Measurements from ENCODE around the gene RNF169. TPM values are rescaled to one million over a fixed set of nuclear protein-coding genes. Genes with fewer than 3 reads are reported as not detected.

RNF169 gene
- total RNA-seq, 4 donors from 2014 or later, result 24.1 to 30.2 (median 27.5) TPM

DNA sequence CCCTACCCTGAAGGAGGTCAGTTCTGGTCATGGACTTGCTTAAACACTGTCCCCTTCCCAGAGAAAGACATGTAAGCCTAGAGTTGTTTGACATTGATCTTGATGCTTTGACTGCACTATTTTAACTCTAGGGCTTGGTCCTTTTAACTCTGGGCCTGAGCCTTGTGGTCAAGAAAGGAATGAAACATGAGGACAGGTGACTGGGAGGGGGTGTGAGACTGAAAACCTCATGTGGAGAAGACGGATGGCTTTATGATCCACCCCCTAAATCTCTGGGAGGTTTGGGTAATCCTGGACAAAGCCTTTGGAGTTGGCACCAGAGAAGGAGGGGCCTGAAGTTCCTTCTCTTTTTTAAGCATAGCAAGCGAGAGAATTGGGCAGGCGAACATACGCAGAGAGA, 35.0 kb upstream of the RNF169 start:
- Histone ChIP-seq H3K4me3 (replicated peaks in 1 of 3) (no peak overlapping the region), H3K27ac (no peak overlapping the region), H3K36me3 (no peaks in the 10 kb centered on the region), H3K9me3 (no peaks in the 10 kb centered on the region), H3K27me3 (no peaks in the 10 kb centered on the region), H3K4me1 (peaks cover 10 to 13% of the 10 kb centered on the region in 2 donors)
- TF ChIP-seq POLR2A (IDR thresholded peaks at IDR 0.05), result no peak
- TF ChIP-seq, protein P1, sequence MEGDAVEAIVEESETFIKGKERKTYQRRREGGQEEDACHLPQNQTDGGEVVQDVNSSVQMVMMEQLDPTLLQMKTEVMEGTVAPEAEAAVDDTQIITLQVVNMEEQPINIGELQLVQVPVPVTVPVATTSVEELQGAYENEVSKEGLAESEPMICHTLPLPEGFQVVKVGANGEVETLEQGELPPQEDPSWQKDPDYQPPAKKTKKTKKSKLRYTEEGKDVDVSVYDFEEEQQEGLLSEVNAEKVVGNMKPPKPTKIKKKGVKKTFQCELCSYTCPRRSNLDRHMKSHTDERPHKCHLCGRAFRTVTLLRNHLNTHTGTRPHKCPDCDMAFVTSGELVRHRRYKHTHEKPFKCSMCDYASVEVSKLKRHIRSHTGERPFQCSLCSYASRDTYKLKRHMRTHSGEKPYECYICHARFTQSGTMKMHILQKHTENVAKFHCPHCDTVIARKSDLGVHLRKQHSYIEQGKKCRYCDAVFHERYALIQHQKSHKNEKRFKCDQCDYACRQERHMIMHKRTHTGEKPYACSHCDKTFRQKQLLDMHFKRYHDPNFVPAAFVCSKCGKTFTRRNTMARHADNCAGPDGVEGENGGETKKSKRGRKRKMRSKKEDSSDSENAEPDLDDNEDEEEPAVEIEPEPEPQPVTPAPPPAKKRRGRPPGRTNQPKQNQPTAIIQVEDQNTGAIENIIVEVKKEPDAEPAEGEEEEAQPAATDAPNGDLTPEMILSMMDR (IDR thresholded peaks at IDR 0.05), result no peak
- 83 to 84% methylated on average over 4 of the region's 4 CpGs for WGBS, 2 donors
- intact Hi-C loops (cut with DNase I), result no loop called here
- DNase-seq, result no peak

DNA sequence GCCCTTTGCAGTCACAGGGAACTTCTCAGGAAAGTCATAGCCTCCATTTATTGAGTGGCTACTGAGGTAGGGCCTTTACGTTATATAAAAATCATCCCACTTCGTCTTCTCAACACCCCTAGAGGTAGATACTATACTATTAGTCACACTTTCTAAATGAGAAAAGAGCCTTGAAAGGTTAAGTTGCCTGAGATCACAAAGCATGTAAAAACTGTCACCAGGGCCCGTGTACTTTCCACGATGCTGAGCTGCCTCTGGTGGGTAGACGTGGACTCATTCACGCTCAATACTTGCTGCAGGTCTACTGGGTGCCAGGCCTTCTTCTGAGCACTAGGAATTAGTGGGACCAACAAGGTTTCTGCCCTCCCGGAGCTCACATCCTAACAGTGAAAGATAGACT, 33.7 kb upstream of the RNF169 start:
- H3K27me3 ChIP-seq, result no peaks in the 10 kb centered on the region
- no peaks in the 10 kb centered on the region for H3K36me3 ChIP-seq
- peaks cover 10 to 13% of the 10 kb centered on the region in 2 donors for H3K4me1 ChIP-seq
- no peaks in the 10 kb centered on the region for H3K9me3 ChIP-seq
- DNase-seq, result no peak
- no peak for TF ChIP-seq POLR2A (IDR thresholded peaks at IDR 0.05)
- TF ChIP-seq, protein P1 (IDR thresholded peaks at IDR 0.05), result no peak
- no peak overlapping the region for H3K4me3 ChIP-seq (replicated peaks in 1 of 3)
- H3K27ac ChIP-seq, result no peak overlapping the region
- WGBS, 2 donors, result 93 to 94% methylated on average over 7 of the region's 7 CpGs
- intact Hi-C loops (cut with DNase I), result no loop called here

DNA sequence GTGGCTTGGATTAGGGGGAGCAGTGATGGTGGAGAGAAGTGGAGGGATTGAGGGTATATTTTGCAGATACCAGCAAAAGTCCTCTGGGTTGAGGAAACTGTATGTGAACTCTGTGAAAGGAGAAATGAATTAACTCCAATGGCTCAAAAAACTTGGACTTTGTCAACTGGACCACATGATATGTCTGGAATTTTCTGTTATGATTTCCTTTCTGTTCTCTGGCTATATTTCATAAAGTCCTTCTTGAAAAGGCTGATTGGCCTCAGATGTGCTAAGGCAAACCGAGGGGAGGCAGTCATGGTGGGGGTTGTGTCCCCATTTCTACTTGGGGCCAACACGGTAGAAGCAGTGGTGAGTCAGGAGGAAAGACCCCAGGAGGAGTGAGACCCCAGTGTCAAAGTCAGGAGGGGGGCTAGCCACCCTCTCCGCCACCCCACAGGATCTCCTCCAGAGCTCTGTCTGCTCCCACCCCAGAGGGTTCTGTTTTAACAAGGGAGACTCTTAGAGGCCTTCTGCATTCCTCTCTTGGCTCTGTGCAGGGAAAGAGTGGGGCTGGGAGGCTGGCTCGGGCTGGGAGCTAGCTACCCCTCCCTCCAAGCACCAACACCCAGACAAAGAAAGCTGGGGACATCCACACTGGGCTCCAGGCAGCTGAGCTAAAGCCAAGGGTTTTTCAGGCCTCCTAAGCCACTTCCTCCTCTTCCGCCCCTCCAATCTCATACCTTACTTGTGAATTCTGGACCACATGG, 31.3 kb upstream of the RNF169 start:
- Histone ChIP-seq H3K4me3 (replicated peaks in 1 of 3) (no peak overlapping the region), H3K27ac (peak overlapping the region in 2 of 3 donors; percentile 24 to 49), H3K4me1 (peaks cover 13 to 20% of the 10 kb centered on the region in 2 donors), H3K36me3 (no peaks in the 10 kb centered on the region), H3K27me3 (no peaks in the 10 kb centered on the region), H3K9me3 (no peaks in the 10 kb centered on the region)
- TF ChIP-seq, protein P1 (IDR thresholded peaks at IDR 0.05), result no peak
- TF ChIP-seq POLR2A (IDR thresholded peaks at IDR 0.05), result no peak
- intact Hi-C loops (cut with DNase I), result no loop called here
- 55 to 58% methylated on average over 5 of the region's 5 CpGs for WGBS, 2 donors
- peak in 1 of 2 donors; percentile 6 for DNase-seq

DNA sequence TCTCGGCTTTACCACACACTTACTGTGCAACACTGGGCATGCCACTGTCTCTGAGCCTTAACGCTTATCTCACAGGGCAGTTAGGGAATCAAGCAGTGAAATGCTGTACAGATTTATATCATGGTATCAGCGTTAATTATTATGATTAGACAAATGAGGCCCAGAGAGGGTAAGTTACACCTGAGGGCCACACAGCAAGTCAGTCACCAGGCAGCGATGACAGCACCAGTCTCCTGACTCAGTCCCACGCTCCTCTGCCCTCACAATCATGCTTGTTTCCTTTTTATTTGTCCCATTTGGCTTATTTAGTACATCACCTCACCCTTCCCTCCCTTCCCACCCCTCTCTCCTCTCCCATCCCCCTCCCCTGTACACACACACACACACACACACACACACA, 29.6 kb upstream of the RNF169 start:
- DNase-seq, result no peak
- WGBS, 2 donors, result 95 to 99% methylated on average over 5 of the region's 5 CpGs
- no peak overlapping the region for H3K27ac ChIP-seq
- H3K36me3 ChIP-seq, result no peaks in the 10 kb centered on the region
- TF ChIP-seq POLR2A (IDR thresholded peaks at IDR 0.05), result no peak
- TF ChIP-seq, protein P1 (IDR thresholded peaks at IDR 0.05), result no peak
- intact Hi-C loops (cut with DNase I), result no loop called here
- H3K4me3 ChIP-seq (replicated peaks in 1 of 3), result no peak overlapping the region
- no peaks in the 10 kb centered on the region for H3K9me3 ChIP-seq
- peaks cover 13 to 20% of the 10 kb centered on the region in 2 donors for H3K4me1 ChIP-seq
- H3K27me3 ChIP-seq, result no peaks in the 10 kb centered on the region

Data from thyroid gland (tissue), 4 donors.